ENCODE data around the gene ITSN2.

The ITSN2 gene

DNA sequence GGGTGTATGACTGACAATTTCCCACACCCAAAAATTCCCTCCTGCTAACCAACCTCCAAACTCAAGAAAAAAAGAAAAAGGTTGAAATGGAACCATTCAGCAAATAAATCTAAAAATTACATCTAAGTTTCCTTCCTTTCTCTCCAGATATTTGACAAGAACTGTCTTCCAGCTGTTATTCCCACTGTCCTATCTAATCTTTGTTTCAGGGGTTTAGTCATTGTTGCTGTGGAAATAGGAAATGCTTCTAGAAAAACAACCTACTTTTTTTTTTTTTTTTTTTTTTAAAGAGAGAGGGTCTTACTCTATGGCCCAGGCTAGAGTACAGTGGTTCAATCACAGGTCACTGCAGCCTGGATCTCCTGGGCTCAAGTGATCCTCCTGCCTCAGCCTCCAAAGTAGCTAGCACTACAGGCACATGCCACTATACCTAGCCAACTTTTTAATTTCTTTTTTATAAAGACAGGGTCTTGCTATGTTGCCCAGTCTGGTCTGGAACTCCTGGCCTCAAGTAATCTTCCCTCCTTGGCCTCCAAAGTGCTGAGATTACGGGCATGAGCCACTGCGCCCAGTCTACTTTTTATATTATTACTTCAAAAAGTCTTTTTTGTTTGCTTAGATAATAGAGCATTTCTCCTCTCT, 88.1 kb downstream of the ITSN2 start:
- no peak for DNase-seq (ENCODE audit: low read depth)
- no peak overlapping the region for H3K4me3 ChIP-seq (ENCODE audit: low read length)
- TF ChIP-seq, protein P1, sequence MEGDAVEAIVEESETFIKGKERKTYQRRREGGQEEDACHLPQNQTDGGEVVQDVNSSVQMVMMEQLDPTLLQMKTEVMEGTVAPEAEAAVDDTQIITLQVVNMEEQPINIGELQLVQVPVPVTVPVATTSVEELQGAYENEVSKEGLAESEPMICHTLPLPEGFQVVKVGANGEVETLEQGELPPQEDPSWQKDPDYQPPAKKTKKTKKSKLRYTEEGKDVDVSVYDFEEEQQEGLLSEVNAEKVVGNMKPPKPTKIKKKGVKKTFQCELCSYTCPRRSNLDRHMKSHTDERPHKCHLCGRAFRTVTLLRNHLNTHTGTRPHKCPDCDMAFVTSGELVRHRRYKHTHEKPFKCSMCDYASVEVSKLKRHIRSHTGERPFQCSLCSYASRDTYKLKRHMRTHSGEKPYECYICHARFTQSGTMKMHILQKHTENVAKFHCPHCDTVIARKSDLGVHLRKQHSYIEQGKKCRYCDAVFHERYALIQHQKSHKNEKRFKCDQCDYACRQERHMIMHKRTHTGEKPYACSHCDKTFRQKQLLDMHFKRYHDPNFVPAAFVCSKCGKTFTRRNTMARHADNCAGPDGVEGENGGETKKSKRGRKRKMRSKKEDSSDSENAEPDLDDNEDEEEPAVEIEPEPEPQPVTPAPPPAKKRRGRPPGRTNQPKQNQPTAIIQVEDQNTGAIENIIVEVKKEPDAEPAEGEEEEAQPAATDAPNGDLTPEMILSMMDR (conservative IDR thresholded peaks at IDR 0.05; ENCODE audit: low read length): no peak

DNA sequence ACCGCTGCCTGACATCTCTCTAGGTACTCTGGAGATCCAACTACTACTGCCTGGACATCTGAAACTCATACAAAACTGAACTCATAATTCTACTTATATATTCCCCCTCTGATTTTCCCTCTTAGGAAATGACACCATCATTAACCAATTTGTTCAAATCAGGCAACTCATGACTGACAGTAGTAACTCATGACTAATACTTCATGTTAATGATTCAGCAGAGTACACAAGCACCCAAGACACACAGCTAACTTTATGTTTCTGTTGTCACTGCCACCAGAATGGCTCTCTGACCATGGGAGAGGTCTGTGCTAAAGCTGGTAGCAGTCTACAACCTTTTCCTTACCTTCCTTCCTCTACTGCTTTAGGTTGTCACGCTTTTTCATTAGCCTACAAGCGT, 91.1 kb downstream of the ITSN2 start:
- TF ChIP-seq, protein P1 (conservative IDR thresholded peaks at IDR 0.05; ENCODE audit: low read length): no peak
- H3K4me3 ChIP-seq (ENCODE audit: low read length): no peak overlapping the region
- DNase-seq (ENCODE audit: low read depth): no peak

DNA sequence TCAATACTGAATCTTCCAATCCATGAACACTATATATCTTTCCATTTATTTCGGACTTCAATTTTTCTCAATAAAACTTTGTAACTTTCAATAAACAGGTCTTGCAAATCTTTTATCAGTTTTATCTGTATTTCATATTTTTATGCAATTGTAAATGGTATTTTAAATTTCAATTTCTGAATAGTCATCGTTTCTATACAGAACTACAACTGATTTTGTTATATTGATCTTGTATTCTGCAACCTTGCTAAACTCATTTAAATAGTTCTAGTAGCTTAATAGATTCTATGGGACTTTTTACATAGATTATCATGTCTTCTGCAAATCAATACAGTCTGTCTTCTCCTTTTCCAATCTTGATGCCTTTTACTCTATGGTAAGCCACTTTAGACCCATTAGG, 95.1 kb downstream of the ITSN2 start:
- no peak for DNase-seq (ENCODE audit: low read depth)
- TF ChIP-seq, protein P1 (conservative IDR thresholded peaks at IDR 0.05; ENCODE audit: low read length): no peak
- no peak overlapping the region for H3K4me3 ChIP-seq (ENCODE audit: low read length)

DNA sequence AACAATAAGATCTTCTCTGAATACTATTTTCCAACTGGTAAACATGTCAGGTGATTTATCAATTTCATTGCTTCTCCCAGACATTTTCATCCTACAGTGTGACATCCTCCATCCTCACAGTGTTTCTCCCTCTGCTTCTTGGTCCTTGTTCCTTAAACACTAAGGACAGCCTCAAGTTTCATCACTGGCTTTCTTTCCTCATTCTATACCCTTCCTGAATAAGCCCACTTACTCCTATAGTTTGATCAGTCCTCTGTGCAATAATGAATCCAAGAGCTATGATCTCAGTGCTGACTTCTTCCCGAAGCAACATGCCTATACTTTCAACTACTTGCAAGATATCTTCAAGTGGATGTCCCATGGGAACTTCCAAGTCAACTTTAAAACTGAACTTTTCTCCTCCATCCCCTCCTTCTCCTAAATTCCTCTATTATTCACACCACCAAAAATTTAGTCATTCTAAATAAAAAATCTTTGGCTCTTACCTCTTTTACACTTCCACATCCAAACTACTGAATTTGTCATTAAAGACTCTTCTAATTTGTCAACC, 97.8 kb downstream of the ITSN2 start:
- no peak overlapping the region for H3K4me3 ChIP-seq (ENCODE audit: low read length)
- TF ChIP-seq, protein P1 (conservative IDR thresholded peaks at IDR 0.05; ENCODE audit: low read length): no peak
- DNase-seq (ENCODE audit: low read depth): peak; percentile 69

DNA sequence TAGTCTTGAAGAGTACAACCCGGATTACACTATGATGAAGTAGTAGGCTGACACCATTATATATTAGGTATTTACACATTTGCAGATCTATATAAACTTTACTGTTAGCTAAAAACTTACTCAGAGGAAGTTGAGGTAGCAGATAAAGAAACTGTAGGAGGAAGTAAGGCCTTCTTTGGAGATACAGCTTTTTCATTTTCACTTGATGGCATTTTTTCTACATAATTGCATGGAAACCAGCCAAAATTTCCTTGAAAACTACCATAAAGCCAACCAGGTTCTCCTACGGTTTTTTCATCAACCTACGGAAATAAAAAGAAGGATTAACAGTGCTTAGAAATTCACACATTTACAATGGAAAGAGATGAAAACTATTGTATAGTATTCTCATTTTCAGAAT, 98.9 kb downstream of the ITSN2 start:
- TF ChIP-seq, protein P1 (conservative IDR thresholded peaks at IDR 0.05; ENCODE audit: low read length): no peak
- H3K4me3 ChIP-seq (ENCODE audit: low read length): no peak overlapping the region
- no peak for DNase-seq (ENCODE audit: low read depth)

DNA sequence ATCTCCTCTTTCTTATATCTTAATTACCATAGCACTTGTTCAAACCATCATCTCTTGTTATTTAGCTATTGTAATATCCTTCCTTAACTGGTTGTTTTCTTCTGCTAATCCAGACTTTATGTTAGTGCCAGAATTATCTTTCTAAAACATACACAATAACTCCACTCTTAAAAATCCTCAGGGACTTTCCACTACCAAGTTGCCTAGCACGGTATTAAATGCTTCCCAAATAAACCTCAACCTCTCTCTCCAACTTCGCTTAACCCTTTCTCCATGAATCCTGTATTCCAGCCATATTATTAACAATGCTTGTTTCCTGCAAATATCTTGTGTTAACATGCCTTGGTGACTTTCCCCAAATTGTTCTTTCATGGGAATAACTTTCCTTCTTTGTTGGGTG, 101.0 kb downstream of the ITSN2 start:
- TF ChIP-seq, protein P1 (conservative IDR thresholded peaks at IDR 0.05; ENCODE audit: low read length): no peak
- H3K4me3 ChIP-seq (ENCODE audit: low read length): no peak overlapping the region
- no peak for DNase-seq (ENCODE audit: low read depth)

DNA sequence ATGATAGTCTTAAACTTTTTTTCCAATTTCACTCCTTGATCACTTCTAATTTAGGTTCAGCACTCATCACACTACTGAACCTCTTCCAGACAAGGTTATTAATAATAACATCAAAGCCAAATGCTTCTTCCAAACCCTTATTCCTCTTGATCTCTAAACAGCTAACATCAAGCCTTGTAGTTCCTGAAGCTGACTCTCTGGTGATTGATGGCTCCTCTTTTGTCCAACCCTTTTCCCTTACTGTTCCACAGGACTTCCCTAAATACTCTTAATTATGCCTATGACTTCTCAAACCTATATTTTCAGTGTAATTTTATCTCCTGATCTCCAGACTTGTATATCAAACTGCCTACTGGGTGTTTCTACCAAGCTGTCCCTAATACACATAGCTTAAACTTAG, 101.6 kb downstream of the ITSN2 start:
- H3K4me3 ChIP-seq (ENCODE audit: low read length): no peak overlapping the region
- TF ChIP-seq, protein P1 (conservative IDR thresholded peaks at IDR 0.05; ENCODE audit: low read length): no peak
- DNase-seq (ENCODE audit: low read depth): no peak

Data from AG10803 (cell line).